HepG2 (cell line): ENCODE measurements around the gene BICDL1. TPM values are rescaled to one million over a fixed set of nuclear protein-coding genes. Genes with fewer than 3 reads are reported as not detected.

Experiments
- ATAC-seq: fragments of 200-7000 bp; cut with Tn5 transposase; 3 replicates; pipeline ENCODE4 v1.9.1; 2020; ENCODE audit warnings: mild to moderate bottlenecking, moderate library complexity
- BruUV-seq: library from RNA; stranded (reverse); fragments of 400-500 nt; replicated peaks from 2 replicates; lab custom pipeline; 2021; lab: Mats Ljungman, UMichigan
- CTCF ChIA-PET: fragments of 300-600 bp; formaldehyde crosslinking; extraction: SDS; loops from one replicate; lab custom pipeline; 2021; ENCODE audit warnings: low total read pairs, inconsistent platforms, low intra/inter-chr PET ratio; lab: Yijun Ruan, JAX
- POLR2A ChIA-PET: fragments of 350-600 bp; sonication (Branson Sonifier 250); formaldehyde crosslinking; loops from one replicate; lab custom pipeline; 2020; ENCODE audit warnings: antibody characterized with exemption, inconsistent platforms; lab: Yijun Ruan, JAX
- DNase-seq: peaks from one replicate; pipeline ENCODE4 v3.0.0-alpha.2; 2015; ENCODE audit warnings: low spot score
- FAIRE-seq: peaks from 3 replicates; lab custom pipeline; 2011; peaks lifted over from hg19 to GRCh38; lab: Jason Lieb, UNC
- H2AFZ ChIP-seq: one replicate; pipeline ENCODE4 v1.6.1; 2011; ENCODE audit warnings: low read length, inconsistent platforms
- H3K27ac ChIP-seq: fragments of 300-600 bp; 3 replicates; pipeline ENCODE4 v1.8.0; 2011; ENCODE audit warnings: mixed run types, mild to moderate bottlenecking, mixed read lengths, low read length, inconsistent platforms; ENCODE audit not compliant: insufficient read depth; ENCODE audit errors: extremely low read length
- H3K27me3 ChIP-seq, 2 experiments: fragments of 200-600 bp in 1 of 2; 2 replicates in 1 of 2; 3 replicates in 1 of 2; pipeline versions ENCODE4 v1.6.0 to v1.8.0; 2011; ENCODE audit warnings: low read length in 2 of 2, mild to moderate bottlenecking in 2 of 2, moderate library complexity in 2 of 2, inconsistent platforms in 1 of 2; ENCODE audit not compliant: insufficient read depth in 2 of 2, control insufficient read depth in 1 of 2
- H3K36me3 ChIP-seq, 2 experiments: fragments of 200-600 bp in 1 of 2; replicated peaks in 1 of 2; 2 replicates in 1 of 2; 3 replicates in 1 of 2; pipeline versions ENCODE4 v1.5.1 to v1.8.0; 2011; ENCODE audit warnings: low read length in 2 of 2, inconsistent platforms in 1 of 2; ENCODE audit not compliant: insufficient read depth in 2 of 2, control insufficient read depth in 1 of 2
- H3K4me1 ChIP-seq: 2 replicates; pipeline ENCODE4 v1.5.1; 2012; ENCODE audit warnings: low read length, inconsistent platforms; ENCODE audit not compliant: insufficient read depth
- H3K4me2 ChIP-seq: 2 replicates; pipeline ENCODE4 v1.6.0; 2011; ENCODE audit warnings: low read depth, low read length, inconsistent platforms
- H3K4me3 ChIP-seq, 3 experiments: fragments of 200-600 bp in 1 of 3; sonication (generic), shearing (Covaris generic) in 1 of 3; replicated peaks in 1 of 3; 2 replicates each; pipeline ENCODE4 v1.5.1; 2011 to 2016; ENCODE audit warnings: low read length in 3 of 3, inconsistent platforms in 2 of 3, low read depth in 2 of 3, mild to moderate bottlenecking in 2 of 3, control low read depth in 1 of 3, mixed read lengths in 1 of 3; ENCODE audit not compliant: insufficient read depth in 1 of 3
- H3K79me2 ChIP-seq: one replicate; pipeline ENCODE4 v1.6.1; 2011; ENCODE audit warnings: low read length, inconsistent platforms; ENCODE audit not compliant: insufficient read depth
- H3K9ac ChIP-seq: 2 replicates; pipeline ENCODE4 v1.6.0; 2011; ENCODE audit warnings: mild to moderate bottlenecking, low read depth, low read length, inconsistent platforms; ENCODE audit not compliant: insufficient read depth
- H3K9me3 ChIP-seq: 2 replicates; pipeline ENCODE4 v1.5.1; 2012; ENCODE audit warnings: mild to moderate bottlenecking, low read length
- H4K20me1 ChIP-seq: 2 replicates; pipeline ENCODE4 v1.6.0; 2011; ENCODE audit warnings: inconsistent platforms, mild to moderate bottlenecking, low read length, moderate library complexity; ENCODE audit not compliant: insufficient read depth
- AGO2 ChIP-seq: fragments of 200-400 bp; formaldehyde crosslinking; optimal IDR thresholded peaks from 2 replicates; pipeline ENCODE3; 2017; ENCODE audit warnings: mild to moderate bottlenecking, low read depth, low read length, moderate library complexity
- DPF2 ChIP-seq: sonication (generic); formaldehyde crosslinking; IDR thresholded peaks from 2 replicates; pipeline ENCODE4 v1.4.0; 2020; ENCODE audit warnings: mild to moderate bottlenecking, low read depth, missing genetic modification reagents, borderline replicate concordance
- HDAC2 ChIP-seq: sonication (generic); formaldehyde crosslinking; IDR thresholded peaks from 2 replicates; pipeline ENCODE4 v1.4.0; 2020; ENCODE audit warnings: missing genetic modification reagents
- KDM3A ChIP-seq: IDR thresholded peaks from 2 replicates; pipeline ENCODE4 v1.6.1; 2018; ENCODE audit warnings: low read depth, missing compliant biosample characterization
- MED13 ChIP-seq: sonication (generic); formaldehyde crosslinking; IDR thresholded peaks from 2 replicates; pipeline ENCODE4 v1.5.0; 2020; ENCODE audit warnings: missing genetic modification reagents
- MEF2D ChIP-seq: sonication (generic); formaldehyde crosslinking; IDR thresholded peaks from 2 replicates; pipeline ENCODE4 v1.5.1; 2020; ENCODE audit warnings: mild to moderate bottlenecking, missing genetic modification reagents
- MTA1 ChIP-seq: sonication (generic); formaldehyde crosslinking; IDR thresholded peaks from 2 replicates; pipeline ENCODE4 v1.4.0; 2020; ENCODE audit warnings: missing genetic modification reagents, mild to moderate bottlenecking, borderline replicate concordance
- NONO ChIP-seq, 2 experiments: fragments of 450-650 bp in 1 of 2; sonication (generic) in 1 of 2; formaldehyde crosslinking in 1 of 2; IDR thresholded peaks in 1 of 2; conservative IDR thresholded peaks in 1 of 2; 2 replicates each; pipeline versions ENCODE4 v1.6.1 to v1.8.0; 2017 to 2022; ENCODE audit warnings: mild to moderate bottlenecking in 1 of 2, missing genetic modification reagents in 1 of 2, moderate library complexity in 1 of 2
- SOX5 ChIP-seq: IDR thresholded peaks from 2 replicates; pipeline ENCODE4 v1.6.1; 2016; ENCODE audit warnings: borderline replicate concordance
- SP1 ChIP-seq, 2 experiments: fragments of 450-650 bp in 1 of 2; sonication (generic) in 1 of 2; formaldehyde crosslinking in 1 of 2; IDR thresholded peaks; 2 replicates each; pipeline versions ENCODE4 v1.4.0 to v1.6.1; 2016 to 2020; ENCODE audit warnings: missing genetic modification reagents in 1 of 2
- SPEN ChIP-seq: sonication (generic); formaldehyde crosslinking; IDR thresholded peaks from 2 replicates; pipeline ENCODE4 v1.5.1; 2020; ENCODE audit warnings: low read depth, mild to moderate bottlenecking, missing genetic modification reagents
- TBX3 ChIP-seq: fragments of 450-650 bp; IDR thresholded peaks from 2 replicates; pipeline ENCODE4 v1.6.1; 2017; ENCODE audit warnings: antibody characterized with exemption, mild to moderate bottlenecking, inconsistent platforms, borderline replicate concordance
- ZFX ChIP-seq: sonication (generic); formaldehyde crosslinking; IDR thresholded peaks from 2 replicates; pipeline ENCODE4 v1.4.0; 2020; ENCODE audit warnings: mild to moderate bottlenecking, low read depth, missing genetic modification reagents, moderate library complexity
- ZNF138 ChIP-seq: sonication (generic); formaldehyde crosslinking; IDR thresholded peaks from 2 replicates; pipeline ENCODE4 v1.5.0; 2020; ENCODE audit warnings: mild to moderate bottlenecking, low read depth, missing genetic modification reagents
- ZNF460 ChIP-seq: sonication (generic); formaldehyde crosslinking; IDR thresholded peaks from 2 replicates; pipeline ENCODE4 v1.5.1; 2020; ENCODE audit warnings: missing genetic modification reagents, mild to moderate bottlenecking, borderline replicate concordance
- ZNF570 ChIP-seq: sonication (generic); formaldehyde crosslinking; IDR thresholded peaks from 2 replicates; pipeline ENCODE4 v1.4.0; 2020; ENCODE audit warnings: mild to moderate bottlenecking, missing genetic modification reagents, borderline replicate concordance
- ZNF841 ChIP-seq: sonication (generic); formaldehyde crosslinking; IDR thresholded peaks from 2 replicates; pipeline ENCODE4 v1.8.1; 2023; ENCODE audit warnings: missing genetic modification reagents, borderline replicate concordance
- WGBS: methylation state at CpG from one replicate; pipeline ENCODE4 v1.1.6; 2017; ENCODE audit warnings: low lambda C conversion rate; 5-methylcytosine and 5-hydroxymethylcytosine counted together
- in situ Hi-C: cut with HindIII; loops from 2 replicates; pipeline ENCODE4 v1.10.0; 2017; ENCODE audit warnings: low pct_unique_long_range_greater_than_20kb; ENCODE audit not compliant: extremely low pct_ligation_motif_present
- intact Hi-C: fragments of 100-400 bp; cut with micrococcal nuclease; formaldehyde crosslinking; loops from one replicate; pipeline ENCODE4 v1.10.0; 2022; ENCODE audit not compliant: unreplicated experiment
- polyA plus RNA-seq, 8 experiments: library from polyadenylated mRNA; depleted of rRNA in 3 of 8; stranded (reverse) in 7 of 8; unstranded in 1 of 8; fragments of >200 nt; fragmentation: Illumina TruSeq in 4 of 8; extraction: Trizol in 4 of 8; gene quantifications; 2 replicates each; pipeline versions ENCODE4 v1.2.1 to v1.2.3, GENCODE V29; 2011 to 2016; ENCODE audit warnings: low read depth in 4 of 8, missing spikeins in 1 of 8, mixed read lengths in 1 of 8; ENCODE audit not compliant: insufficient read depth in 1 of 8
- total RNA-seq, 5 experiments: library from RNA; depleted of rRNA; stranded (reverse); fragments of >200 nt; fragmentation: Illumina TruSeq; extraction: Trizol; gene quantifications; 2 replicates each; pipeline ENCODE4 v1.2.3, GENCODE V29; 2016; ENCODE audit warnings: low read depth in 1 of 5
- TF ChIP-seq, protein P1 (sequence below): sonication (generic); formaldehyde crosslinking; IDR thresholded peaks from 2 replicates; pipeline ENCODE4 v1.4.0; 2020; ENCODE audit warnings: missing genetic modification reagents
- TF ChIP-seq, protein P2 (sequence below): sonication (generic); formaldehyde crosslinking; IDR thresholded peaks from 2 replicates; pipeline ENCODE4 v1.4.0; 2020; ENCODE audit warnings: mild to moderate bottlenecking, missing genetic modification reagents

Gene BICDL1
- total and polyA plus RNA-seq, 2 of the 13 experiments (the other 11 are each of a cell fraction or from before 2014, with no cell fraction given), result 3.6 to 9.7 TPM

DNA sequence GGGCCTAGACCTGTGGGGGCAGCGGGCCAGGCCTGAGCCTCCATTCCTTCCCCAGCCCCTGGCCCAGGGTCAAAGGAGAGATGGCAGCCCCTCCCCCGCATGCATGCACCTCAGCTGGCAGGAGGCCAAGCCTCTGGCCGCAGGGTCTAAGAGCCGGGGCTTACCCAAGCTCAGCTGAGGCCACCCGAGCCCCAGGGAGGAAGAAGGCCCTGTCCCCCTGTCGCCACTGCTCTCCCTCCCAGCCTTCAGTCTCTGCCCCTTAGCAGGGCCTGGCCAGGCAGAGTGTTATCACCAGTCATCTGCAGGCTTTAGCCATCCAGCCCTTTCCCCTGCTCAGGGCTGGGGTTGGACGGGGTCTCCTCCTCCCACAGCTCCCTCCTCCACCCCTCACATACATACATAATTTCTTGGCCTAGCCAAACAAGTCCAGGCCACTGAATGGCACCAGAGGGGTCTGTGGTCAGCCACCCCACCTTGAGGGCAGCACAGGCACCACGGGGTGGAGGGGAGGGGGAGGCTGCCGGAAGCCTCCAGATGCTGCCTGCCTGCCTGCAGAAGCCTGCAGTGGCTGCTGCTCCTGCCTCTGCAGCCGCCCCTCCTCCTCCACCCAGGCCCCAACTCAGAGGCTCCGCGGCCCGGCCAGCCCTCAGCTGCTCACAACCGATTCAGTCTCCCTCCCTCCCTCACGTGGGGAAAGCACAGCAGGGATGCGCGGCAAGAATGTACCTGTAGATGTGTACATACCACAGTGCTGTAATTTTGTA lies 104.7 kb downstream of the BICDL1 start:
- ATAC-seq (peak; percentile 49), FAIRE-seq (no peak), DNase-seq (no peak)
- Histone ChIP-seq H4K20me1 (no peaks in the 10 kb centered on the region; the same call in 1 of the 2 replicates), H3K79me2 (no peaks in the 10 kb centered on the region), H3K4me3 (no peak overlapping the region; a peak in 1 of 6 replicates), H2AFZ (no peak overlapping the region), H3K27me3 (no peaks in the 10 kb centered on the region), H3K27ac (peak overlapping the region; percentile 10), H3K36me3 (peaks cover 8 to 23% of the 10 kb centered on the region in 2 experiments; a peak in 3 of 5 replicates), H3K4me2 (peak overlapping the region; percentile 4), H3K9me3 (no peaks in the 10 kb centered on the region), H3K4me1 (peaks cover 17% of the 10 kb centered on the region), H3K9ac (no peak overlapping the region)
- 77% methylated on average over 5 of the region's 17 CpGs for WGBS
- BruUV-seq, result no TSS peak
- intact Hi-C loops, result no loop called here
- ChIA-PET POLR2A (no interaction called here), CTCF (no interaction called here)
- in situ Hi-C loops, result no loop called here
- TF ChIP-seq MTA1 (CRISPR knock-in tag), result peak; percentile 75; the same call in 1 of the 2 replicates
- TF ChIP-seq MED13 (CRISPR knock-in tag), result 0 out of 2 replicates have a peak, but pooled peaks have one; percentile 32
- no peak for TF ChIP-seq SP1 (IDR thresholded peaks at IDR 0.05)
- TF ChIP-seq SP1 (CRISPR knock-in tag; IDR thresholded peaks at IDR 0.05), result no peak
- TF ChIP-seq ZNF138, result no peak
- no peak for TF ChIP-seq NONO (IDR thresholded peaks at IDR 0.05)
- no peak for TF ChIP-seq NONO (CRISPR knock-in tag; conservative IDR thresholded peaks at IDR 0.05)
- TF ChIP-seq SOX5 (CRISPR knock-in tag), result no peak
- TF ChIP-seq, protein P1, sequence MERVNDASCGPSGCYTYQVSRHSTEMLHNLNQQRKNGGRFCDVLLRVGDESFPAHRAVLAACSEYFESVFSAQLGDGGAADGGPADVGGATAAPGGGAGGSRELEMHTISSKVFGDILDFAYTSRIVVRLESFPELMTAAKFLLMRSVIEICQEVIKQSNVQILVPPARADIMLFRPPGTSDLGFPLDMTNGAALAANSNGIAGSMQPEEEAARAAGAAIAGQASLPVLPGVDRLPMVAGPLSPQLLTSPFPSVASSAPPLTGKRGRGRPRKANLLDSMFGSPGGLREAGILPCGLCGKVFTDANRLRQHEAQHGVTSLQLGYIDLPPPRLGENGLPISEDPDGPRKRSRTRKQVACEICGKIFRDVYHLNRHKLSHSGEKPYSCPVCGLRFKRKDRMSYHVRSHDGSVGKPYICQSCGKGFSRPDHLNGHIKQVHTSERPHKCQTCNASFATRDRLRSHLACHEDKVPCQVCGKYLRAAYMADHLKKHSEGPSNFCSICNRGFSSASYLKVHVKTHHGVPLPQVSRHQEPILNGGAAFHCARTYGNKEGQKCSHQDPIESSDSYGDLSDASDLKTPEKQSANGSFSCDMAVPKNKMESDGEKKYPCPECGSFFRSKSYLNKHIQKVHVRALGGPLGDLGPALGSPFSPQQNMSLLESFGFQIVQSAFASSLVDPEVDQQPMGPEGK, result 0 out of 2 replicates have a peak, but pooled peaks have one; percentile 9
- TF ChIP-seq MEF2D (CRISPR knock-in tag), result 0 out of 2 replicates have a peak, but pooled peaks have one; percentile 4
- TF ChIP-seq, protein P2, sequence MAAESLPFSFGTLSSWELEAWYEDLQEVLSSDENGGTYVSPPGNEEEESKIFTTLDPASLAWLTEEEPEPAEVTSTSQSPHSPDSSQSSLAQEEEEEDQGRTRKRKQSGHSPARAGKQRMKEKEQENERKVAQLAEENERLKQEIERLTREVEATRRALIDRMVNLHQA (CRISPR knock-in tag), result no peak
- TF ChIP-seq HDAC2 (CRISPR knock-in tag), result no peak
- no peak for TF ChIP-seq DPF2 (CRISPR knock-in tag)
- TF ChIP-seq AGO2, result peak; percentile 63
- no peak for TF ChIP-seq TBX3
- TF ChIP-seq ZNF570, result no peak
- 0 out of 2 replicates have a peak, but pooled peaks have one; percentile 13 for TF ChIP-seq ZFX (CRISPR knock-in tag)
- TF ChIP-seq ZNF460 (CRISPR knock-in tag), result no peak
- no peak for TF ChIP-seq ZNF841
- TF ChIP-seq KDM3A (CRISPR knock-in tag), result no peak
- no peak for TF ChIP-seq SPEN (CRISPR knock-in tag)
